Suprapubic skin (tissue), 3 donors: ENCODE data around the gene SPRR1A.

Experiments
- EP300 ChIP-seq: sonication (generic); formaldehyde crosslinking; IDR thresholded peaks from one replicate; pipeline ENCODE4 v1.6.1; 2017; ENCODE audit warnings: antibody characterized with exemption
- TF ChIP-seq, protein P1 (sequence below), 2 donors: fragments of 200-600 bp in 1 of 2; fragments of 450-650 bp in 1 of 2; sonication (generic) in 1 of 2; IDR thresholded peaks; one replicate each; pipeline ENCODE4 v1.5.1; 2016 to 2019; ENCODE audit warnings: antibody characterized with exemption in 2 of 2, mild to moderate bottlenecking in 1 of 2, moderate library complexity in 1 of 2

DNA sequence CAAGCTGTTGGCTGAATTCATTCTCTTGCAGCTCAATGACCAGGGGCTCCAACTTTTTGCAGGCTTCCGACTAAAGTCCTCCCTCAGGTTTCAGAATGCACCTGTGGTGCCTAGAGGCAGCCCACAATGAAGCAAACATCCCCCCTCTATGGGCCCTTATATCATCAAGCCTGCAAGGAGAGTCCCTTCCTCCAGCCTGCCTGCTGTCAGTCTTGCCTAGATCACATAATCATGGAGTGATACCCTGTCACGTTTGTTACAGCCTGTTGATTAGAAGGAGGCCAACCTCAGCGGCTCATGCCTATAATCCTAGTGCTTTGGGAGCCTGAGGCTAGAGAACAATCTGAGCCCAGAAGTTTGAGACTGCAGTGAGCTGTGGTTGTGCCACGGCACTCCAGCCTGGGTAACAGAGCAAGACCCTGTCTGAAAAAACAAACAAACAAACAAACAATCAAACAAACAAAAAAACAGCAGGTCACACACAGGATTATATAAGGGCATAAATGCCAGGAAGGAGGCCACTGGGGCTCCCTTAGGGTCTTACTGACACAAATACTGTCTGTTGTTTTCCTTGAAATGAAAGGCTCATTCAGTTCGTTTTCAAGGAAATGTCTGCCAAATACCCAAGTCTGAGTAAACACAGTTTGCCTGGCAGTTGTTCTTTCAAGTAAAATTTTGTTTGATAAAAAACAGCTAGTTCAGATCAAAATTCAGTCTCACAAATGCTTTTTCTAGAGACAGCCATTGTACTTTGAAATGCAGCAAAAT lies 12.9 kb downstream of the SPRR1A start:
- TF ChIP-seq, protein P1, sequence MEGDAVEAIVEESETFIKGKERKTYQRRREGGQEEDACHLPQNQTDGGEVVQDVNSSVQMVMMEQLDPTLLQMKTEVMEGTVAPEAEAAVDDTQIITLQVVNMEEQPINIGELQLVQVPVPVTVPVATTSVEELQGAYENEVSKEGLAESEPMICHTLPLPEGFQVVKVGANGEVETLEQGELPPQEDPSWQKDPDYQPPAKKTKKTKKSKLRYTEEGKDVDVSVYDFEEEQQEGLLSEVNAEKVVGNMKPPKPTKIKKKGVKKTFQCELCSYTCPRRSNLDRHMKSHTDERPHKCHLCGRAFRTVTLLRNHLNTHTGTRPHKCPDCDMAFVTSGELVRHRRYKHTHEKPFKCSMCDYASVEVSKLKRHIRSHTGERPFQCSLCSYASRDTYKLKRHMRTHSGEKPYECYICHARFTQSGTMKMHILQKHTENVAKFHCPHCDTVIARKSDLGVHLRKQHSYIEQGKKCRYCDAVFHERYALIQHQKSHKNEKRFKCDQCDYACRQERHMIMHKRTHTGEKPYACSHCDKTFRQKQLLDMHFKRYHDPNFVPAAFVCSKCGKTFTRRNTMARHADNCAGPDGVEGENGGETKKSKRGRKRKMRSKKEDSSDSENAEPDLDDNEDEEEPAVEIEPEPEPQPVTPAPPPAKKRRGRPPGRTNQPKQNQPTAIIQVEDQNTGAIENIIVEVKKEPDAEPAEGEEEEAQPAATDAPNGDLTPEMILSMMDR (IDR thresholded peaks at IDR 0.05), result no peak
- TF ChIP-seq EP300, result no peak
